Neural cell (in vitro differentiated cells): ENCODE measurements around the gene MAMDC2.

ENCODE experiments used
- CTCF ChIP-seq: fragments of 450-650 bp; IDR thresholded peaks from 2 replicates; pipeline ENCODE4 v1.5.1; 2014; ENCODE audit warnings: antibody characterized with exemption, mild to moderate bottlenecking, moderate library complexity; ENCODE audit not compliant: poor library complexity, severe bottlenecking
- EP300 ChIP-seq: fragments of 450-650 bp; conservative IDR thresholded peaks from 2 replicates; pipeline ENCODE4 v1.6.1; 2014; ENCODE audit warnings: antibody characterized with exemption, mild to moderate bottlenecking, moderate library complexity; ENCODE audit not compliant: poor library complexity, severe bottlenecking
- POLR2AphosphoS5 ChIP-seq: IDR thresholded peaks from 2 replicates; pipeline ENCODE4 v1.6.1; 2012
- TAF1 ChIP-seq: IDR thresholded peaks from 2 replicates; pipeline ENCODE4 v1.6.1; 2012; ENCODE audit warnings: low read depth

- no peak for TF ChIP-seq TAF1
- TF ChIP-seq CTCF = no peak
- no peak for TF ChIP-seq EP300
- TF ChIP-seq POLR2AphosphoS5 = no peak
Observed at GRCh38 chr9:70220216-70220615, 176.6 kb downstream of the MAMDC2 start.
